Natural killer cell (primary cell): ENCODE measurements around the gene SLC16A1. TPM values are rescaled to one million over a fixed set of nuclear protein-coding genes. Genes with fewer than 3 reads are reported as not detected.
"Not testable (repeated sequence)": the region's sequence is repeated elsewhere in the genome, so short reads cannot be mapped to it uniquely, and the experiment has no call there.

Experiments used
- ATAC-seq, 3 donors: fragments of 150-1000 bp in 2 of 3; fragments of 200-7000 bp in 1 of 3; cut with Tn5 transposase; 1 replicate in 1 of 3; 2 replicates in 2 of 3; pipeline ENCODE4 v1.10.0; 2021; ENCODE audit warnings: mild to moderate bottlenecking in 2 of 3, moderate library complexity in 2 of 3
- DNase-seq, 2 donors: peaks; one replicate each; pipeline versions ENCODE4 v3.0.0 to v3.0.0-alpha.2; 2013 to 2021; ENCODE audit warnings: mixed read lengths in 1 of 2
- H3K27ac ChIP-seq: one replicate; pipeline ENCODE4 v1.5.1; 2013; ENCODE audit warnings: mild to moderate bottlenecking, low read length
- H3K27me3 ChIP-seq: one replicate; pipeline ENCODE4 v1.6.1; 2013; ENCODE audit warnings: low read length; ENCODE audit not compliant: control insufficient read depth, insufficient read depth
- H3K36me3 ChIP-seq: one replicate; pipeline ENCODE4 v1.6.1; 2013; ENCODE audit warnings: low read length; ENCODE audit not compliant: control insufficient read depth, insufficient read depth
- H3K4me1 ChIP-seq: one replicate; pipeline ENCODE4 v1.6.1; 2013; ENCODE audit warnings: low read length; ENCODE audit not compliant: control insufficient read depth, insufficient read depth
- H3K4me3 ChIP-seq: one replicate; pipeline ENCODE4 v1.5.1; 2013; ENCODE audit warnings: low read length
- H3K9me3 ChIP-seq: one replicate; pipeline ENCODE4 v1.6.1; 2013; ENCODE audit warnings: low read length; ENCODE audit not compliant: control insufficient read depth, insufficient read depth
- H3K27ac Mint-ChIP-seq, 2 donors: one replicate each; pipeline ENCODE4 v1.8.0; 2022; ENCODE audit warnings: mild to moderate bottlenecking in 2 of 2, mixed read lengths in 2 of 2, moderate library complexity in 1 of 2
- H3K27me3 Mint-ChIP-seq, 2 donors: one replicate each; pipeline ENCODE4 v1.8.0; 2022; ENCODE audit warnings: low read depth in 2 of 2, mixed read lengths in 2 of 2
- H3K36me3 Mint-ChIP-seq: one replicate; pipeline ENCODE4 v1.8.0; 2022; ENCODE audit warnings: mixed read lengths
- H3K4me1 Mint-ChIP-seq, 2 donors: one replicate each; pipeline ENCODE4 v1.8.0; 2022; ENCODE audit warnings: mixed read lengths in 2 of 2
- H3K4me3 Mint-ChIP-seq: one replicate; pipeline ENCODE4 v1.8.0; 2022; ENCODE audit warnings: mild to moderate bottlenecking, moderate library complexity, mixed read lengths
- H3K9me3 Mint-ChIP-seq, 2 donors: one replicate each; pipeline ENCODE4 v1.8.0; 2022; ENCODE audit warnings: mixed read lengths in 2 of 2
- CTCF ChIP-seq: fragments of 200-600 bp; IDR thresholded peaks from one replicate; pipeline ENCODE4 v1.8.0; 2022; ENCODE audit warnings: antibody characterized with exemption
- WGBS: methylation state at CpG from one replicate; pipeline ENCODE4 v1.1.7; 2013; ENCODE audit warnings: missing lambda C conversion rate; ENCODE audit not compliant: insufficient coverage; 5-methylcytosine and 5-hydroxymethylcytosine counted together
- intact Hi-C: fragments of 100-400 bp; cut with micrococcal nuclease; formaldehyde crosslinking; loops from one replicate; pipeline ENCODE4 v1.14.2; 2022
- total RNA-seq, 4 donors: library from RNA; stranded (reverse); fragments of 120-200 nt in 1 of 4; gene quantifications; one replicate each; pipeline versions ENCODE4 v1.2.3 to v1.2.4, GENCODE V29; 2013 to 2022

SLC16A1 gene
- total RNA-seq, 3 donors from 2014 or later (not counting 1 experiment from before 2014, with no cell fraction given), result 8.7 to 18.5 (median 14.0) TPM

- intact Hi-C loops, result no loop called here
- 69% methylated on average over 7 of the region's 7 CpGs for WGBS
- no peak overlapping the region for H3K27ac Mint-ChIP-seq
- Histone ChIP-seq H3K4me1 (no peaks in the 10 kb centered on the region), H3K36me3 (no peaks in the 10 kb centered on the region), H3K4me3 (no peak overlapping the region), H3K9me3 (no peaks in the 10 kb centered on the region), H3K27ac (no peak overlapping the region), H3K27me3 (no peaks in the 10 kb centered on the region)
- no peaks in the 10 kb centered on the region for H3K4me1 Mint-ChIP-seq
- no peaks in the 10 kb centered on the region for H3K9me3 Mint-ChIP-seq
- ATAC-seq (no peak), DNase-seq (no peak)
- H3K27me3 Mint-ChIP-seq, result no peaks in the 10 kb centered on the region
- no peak for TF ChIP-seq CTCF
- no peak overlapping the region for H3K4me3 Mint-ChIP-seq
- H3K36me3 Mint-ChIP-seq, result no peaks in the 10 kb centered on the region
Observed at GRCh38 chr1:112998592-112999235, 42.7 kb upstream of the SLC16A1 start.

GRCh38 chr1:112997781-112998180 lies 41.8 kb upstream of the SLC16A1 start:
- intact Hi-C loops, result no loop called here
- Mint-ChIP-seq H3K36me3 (no peaks in the 10 kb centered on the region), H3K4me3 (no peak overlapping the region), H3K4me1 (no peaks in the 10 kb centered on the region), H3K27ac (no peak overlapping the region), H3K9me3 (no peaks in the 10 kb centered on the region), H3K27me3 (no peaks in the 10 kb centered on the region)
- Histone ChIP-seq H3K4me1 (no peaks in the 10 kb centered on the region), H3K4me3 (no peak overlapping the region), H3K27ac (no peak overlapping the region), H3K9me3 (no peaks in the 10 kb centered on the region), H3K27me3 (no peaks in the 10 kb centered on the region), H3K36me3 (no peaks in the 10 kb centered on the region)
- 90% methylated on average over 2 of the region's 2 CpGs for WGBS
- ATAC-seq (no peak), DNase-seq (no peak)
- no peak for TF ChIP-seq CTCF

GRCh38 chr1:112995890-112996289 lies 39.9 kb upstream of the SLC16A1 start:
- DNase-seq (no peak), ATAC-seq (no peak)
- Mint-ChIP-seq H3K4me1 (no peaks in the 10 kb centered on the region), H3K9me3 (no peaks in the 10 kb centered on the region), H3K36me3 (no peaks in the 10 kb centered on the region), H3K4me3 (no peak overlapping the region), H3K27ac (no peak overlapping the region), H3K27me3 (no peaks in the 10 kb centered on the region)
- H3K27me3 ChIP-seq, result no peaks in the 10 kb centered on the region
- no peaks in the 10 kb centered on the region for H3K4me1 ChIP-seq
- H3K9me3 ChIP-seq, result no peaks in the 10 kb centered on the region
- H3K4me3 ChIP-seq, result no peak overlapping the region
- WGBS, result 86% methylated on average over 1 of the region's 2 CpGs
- no peak overlapping the region for H3K27ac ChIP-seq
- no peaks in the 10 kb centered on the region for H3K36me3 ChIP-seq
- no peak for TF ChIP-seq CTCF
- intact Hi-C loops, result no loop called here

GRCh38 chr1:112995021-112995420 lies 39.0 kb upstream of the SLC16A1 start:
- H3K36me3 Mint-ChIP-seq, H3K4me1 Mint-ChIP-seq, ATAC-seq, H3K4me3 ChIP-seq, intact Hi-C loops, H3K36me3 ChIP-seq, H3K4me1 ChIP-seq, DNase-seq, H3K27me3 Mint-ChIP-seq, H3K9me3 Mint-ChIP-seq, H3K27ac Mint-ChIP-seq, H3K27me3 ChIP-seq, H3K27ac ChIP-seq, H3K9me3 ChIP-seq, H3K4me3 Mint-ChIP-seq: not testable (repeated sequence)
- WGBS, result 98% methylated on average over 9 of the region's 9 CpGs
